Measurements from ENCODE around the gene MYO3A.

Gene MYO3A

GRCh38 chr10:26249681-26250080 is 315.7 kb downstream of the MYO3A start:
- DNase-seq (ENCODE audit: low spot score) = no peak
- in situ Hi-C loops (cut with MboI; ENCODE audit: low pct_unique_long_range_greater_than_20kb, low sequenced_read_pairs, unreplicated experiment) = no loop called here
- TF ChIP-seq CTCF (IDR thresholded peaks at IDR 0.05; ENCODE audit: extremely low read depth, insufficient read depth, missing control alignments) = no peak

DNA sequence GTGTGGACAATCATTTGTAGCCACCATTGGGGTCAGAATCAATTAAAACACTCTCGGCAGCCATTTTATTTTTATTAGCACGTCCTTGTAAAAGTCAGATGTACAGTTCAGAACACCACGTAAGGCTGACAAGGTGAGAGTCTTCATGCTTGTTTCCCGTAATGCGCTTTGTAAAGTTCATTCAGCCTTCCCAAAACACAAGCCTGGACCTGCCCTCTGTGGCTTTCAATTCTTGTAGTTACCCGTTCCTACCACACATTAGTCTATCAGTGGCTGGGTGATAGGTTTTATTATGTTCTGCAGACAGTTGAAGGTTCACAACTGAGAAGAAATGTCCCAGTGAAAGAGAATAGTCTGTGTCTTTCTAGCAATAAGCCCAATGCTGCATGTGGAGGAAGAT is 317.9 kb downstream of the MYO3A start:
- in situ Hi-C loops (cut with MboI; ENCODE audit: low pct_unique_long_range_greater_than_20kb, low sequenced_read_pairs, unreplicated experiment) = no loop called here

GRCh38 chr10:26254616-26255015 is 320.6 kb downstream of the MYO3A start:
- in situ Hi-C loops (cut with MboI; ENCODE audit: low pct_unique_long_range_greater_than_20kb, low sequenced_read_pairs, unreplicated experiment) = no loop called here

More for the DNA sequence above, 317.9 kb downstream of the MYO3A start:
- TF ChIP-seq CTCF (IDR thresholded peaks at IDR 0.05; ENCODE audit: extremely low read depth, insufficient read depth, missing control alignments) = no peak
- DNase-seq (ENCODE audit: low spot score) = no peak

DNA sequence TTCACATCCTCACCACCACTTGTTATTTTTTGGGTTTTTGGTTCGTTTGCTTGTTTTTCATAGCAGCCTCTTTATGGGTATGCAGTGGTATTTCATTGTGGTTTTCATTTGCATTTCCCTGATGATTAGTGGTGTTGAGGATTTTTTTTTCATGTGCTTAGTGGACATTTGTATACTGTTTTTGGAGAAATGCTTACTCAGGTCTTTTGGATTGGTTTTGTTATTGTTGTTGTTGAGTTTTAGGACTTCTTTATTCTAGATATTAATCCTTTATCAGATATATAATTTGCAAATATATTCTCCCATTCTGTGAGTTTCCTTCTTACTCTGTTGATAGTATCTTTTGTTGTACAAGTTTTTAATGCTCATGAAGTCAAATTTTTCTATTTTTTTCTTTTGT is 325.3 kb downstream of the MYO3A start:
- in situ Hi-C loops (cut with MboI; ENCODE audit: low pct_unique_long_range_greater_than_20kb, low sequenced_read_pairs, unreplicated experiment) = no loop called here
- TF ChIP-seq CTCF (IDR thresholded peaks at IDR 0.05; ENCODE audit: extremely low read depth, insufficient read depth, missing control alignments) = no peak
- DNase-seq (ENCODE audit: low spot score) = no peak

More at GRCh38 chr10:26254616-26255015, 320.6 kb downstream of the MYO3A start:
- no peak for DNase-seq (ENCODE audit: low spot score)
- no peak for TF ChIP-seq CTCF (IDR thresholded peaks at IDR 0.05; ENCODE audit: extremely low read depth, insufficient read depth, missing control alignments)
